Hepatocyte (in vitro differentiated cells): Measurements from ENCODE around the gene ABHD16A. TPM values are rescaled to one million over a fixed set of nuclear protein-coding genes. Genes with fewer than 3 reads are reported as not detected.

Experiments
- DNase-seq: peaks from one replicate; pipeline ENCODE4 v3.0.0-alpha.2; 2016; ENCODE audit warnings: low spot score
- H2AFZ ChIP-seq: fragments of 200-600 bp; sonication (generic); 2 replicates; pipeline ENCODE4 v1.6.0; 2016; ENCODE audit warnings: antibody characterized with exemption, mild to moderate bottlenecking
- H3K27ac ChIP-seq: fragments of 200-600 bp; sonication (generic); 2 replicates; pipeline ENCODE4 v1.5.1; 2016; ENCODE audit warnings: mild to moderate bottlenecking
- H3K27me3 ChIP-seq: fragments of 200-600 bp; sonication (generic); 2 replicates; pipeline ENCODE4 v1.6.1; 2016
- H3K36me3 ChIP-seq: fragments of 200-600 bp; sonication (generic); replicated peaks from 2 replicates; pipeline ENCODE4 v1.5.1; 2016; ENCODE audit warnings: low read depth; ENCODE audit not compliant: insufficient read depth
- H3K4me1 ChIP-seq: fragments of 200-600 bp; sonication (generic); 2 replicates; pipeline ENCODE4 v1.5.1; 2016; ENCODE audit warnings: mild to moderate bottlenecking, moderate library complexity; ENCODE audit not compliant: insufficient read depth
- H3K4me2 ChIP-seq: fragments of 200-600 bp; sonication (generic); 2 replicates; pipeline ENCODE4 v1.6.0; 2016
- H3K4me3 ChIP-seq: fragments of 200-600 bp; sonication (generic); 2 replicates; pipeline ENCODE4 v1.5.1; 2016; ENCODE audit warnings: mild to moderate bottlenecking
- H3K79me2 ChIP-seq: fragments of 200-600 bp; sonication (generic); 2 replicates; pipeline ENCODE4 v1.6.0; 2017; ENCODE audit warnings: mild to moderate bottlenecking
- H3K9me2 ChIP-seq: fragments of 200-600 bp; sonication (generic); replicated peaks from 2 replicates; pipeline ENCODE4 v1.6.0; 2017; ENCODE audit warnings: mild to moderate bottlenecking; ENCODE audit not compliant: insufficient read depth
- H3K9me3 ChIP-seq: fragments of 200-600 bp; sonication (generic); 2 replicates; pipeline ENCODE4 v1.5.1; 2016; ENCODE audit warnings: low read depth, mild to moderate bottlenecking
- H4K20me1 ChIP-seq: fragments of 200-600 bp; sonication (generic); 2 replicates; pipeline ENCODE4 v1.6.0; 2016; ENCODE audit warnings: mild to moderate bottlenecking; ENCODE audit not compliant: insufficient read depth, poor library complexity, severe bottlenecking
- CTCF ChIP-seq: fragments of 200-600 bp; sonication (generic); IDR thresholded peaks from 2 replicates; pipeline ENCODE4 v1.5.1; 2016; ENCODE audit warnings: antibody characterized with exemption, mild to moderate bottlenecking; ENCODE audit not compliant: poor library complexity
- EZH2 ChIP-seq: fragments of 200-600 bp; sonication (generic); IDR thresholded peaks from 2 replicates; pipeline ENCODE4 v1.6.1; 2016; ENCODE audit warnings: antibody characterized with exemption, mild to moderate bottlenecking, borderline replicate concordance
- EZH2phosphoT487 ChIP-seq: fragments of 200-600 bp; sonication (generic); IDR thresholded peaks from one replicate; pipeline ENCODE4 v1.6.1; 2018; ENCODE audit warnings: antibody characterized with exemption, mild to moderate bottlenecking, low read depth, moderate library complexity; ENCODE audit not compliant: unreplicated experiment, severe bottlenecking
- WGBS: methylation state at CpG from one replicate; pipeline ENCODE4 v1.1.6; 2016; ENCODE audit warnings: low lambda C conversion rate; ENCODE audit errors: missing lambda C conversion rate; 5-methylcytosine and 5-hydroxymethylcytosine counted together
- polyA plus RNA-seq: library from polyadenylated mRNA; unstranded; fragments of >200 nt; fragmentation: Nextera tagmentation; extraction: Ambion mirVana; gene quantifications from 2 replicates; pipeline ENCODE4 v1.2.1, GENCODE V29; 2016
- total RNA-seq: library from RNA; depleted of rRNA; stranded (reverse); fragments of >200 nt; gene quantifications from 2 replicates; pipeline ENCODE4 v1.2.3, GENCODE V29; 2014

The ABHD16A gene
- total and polyA plus RNA-seq, 2 experiments from 2014 or later = 63.2 to 94.7 TPM

GRCh38 chr6:31741815-31742214 lies 38.7 kb upstream of the ABHD16A start:
- Histone ChIP-seq H3K27ac (no peak overlapping the region), H3K4me2 (no peak overlapping the region), H4K20me1 (no peaks in the 10 kb centered on the region), H3K27me3 (no peaks in the 10 kb centered on the region), H3K4me1 (peaks cover 27% of the 10 kb centered on the region), H2AFZ (no peak overlapping the region), H3K79me2 (peaks cover 2% of the 10 kb centered on the region), H3K9me3 (no peaks in the 10 kb centered on the region), H3K36me3 (no peaks in the 10 kb centered on the region), H3K9me2 (no peaks in the 10 kb centered on the region), H3K4me3 (no peak overlapping the region)
- TF ChIP-seq EZH2 (no peak), CTCF (no peak), EZH2phosphoT487 (no peak)
- no peak for DNase-seq
- WGBS = 94% methylated on average over 2 of the region's 2 CpGs

GRCh38 chr6:31740397-31741223 lies 37.5 kb upstream of the ABHD16A start:
- DNase-seq = no peak
- WGBS = 47% methylated on average over 29 of the region's 29 CpGs
- Histone ChIP-seq H3K9me3 (no peaks in the 10 kb centered on the region), H2AFZ (peak overlapping the region; percentile 30), H3K27ac (peak overlapping the region; percentile 94), H3K9me2 (no peaks in the 10 kb centered on the region), H3K79me2 (peaks cover 12% of the 10 kb centered on the region), H4K20me1 (no peaks in the 10 kb centered on the region), H3K4me3 (peak overlapping the region; percentile 20), H3K4me2 (peak overlapping the region; percentile 83), H3K36me3 (no peaks in the 10 kb centered on the region), H3K27me3 (no peaks in the 10 kb centered on the region), H3K4me1 (peaks cover 30% of the 10 kb centered on the region)
- TF ChIP-seq EZH2 (no peak), EZH2phosphoT487 (no peak), CTCF (no peak)

GRCh38 chr6:31739639-31740396 lies 36.7 kb upstream of the ABHD16A start, which contains the start of gene MSH5:
Gene MSH5 (plus strand): TSS chr6:31740005. CDS start chr6:31740467, 462 bp downstream.
- Histone ChIP-seq H4K20me1 (no peaks in the 10 kb centered on the region), H3K27me3 (no peaks in the 10 kb centered on the region), H3K4me2 (peak within 1 kb of the TSS; percentile 91), H3K36me3 (no peaks in the 10 kb centered on the region), H3K4me3 (peak within 1 kb of the TSS; percentile 20), H3K9me3 (no peaks in the 10 kb centered on the region), H2AFZ (peak within 1 kb of the TSS; percentile 30), H3K4me1 (peaks cover 30% of the 10 kb centered on the region), H3K79me2 (peaks cover 20% of the 10 kb centered on the region), H3K27ac (peak within 1 kb of the TSS; percentile 99), H3K9me2 (no peaks in the 10 kb centered on the region)
- DNase-seq = peak; percentile 99
- TF ChIP-seq EZH2phosphoT487 = no peak
- TF ChIP-seq CTCF = no peak
- no peak for TF ChIP-seq EZH2
- WGBS = 1% methylated on average over 58 of the region's 58 CpGs
